ENCODE measurements around the gene FAM163B.

Gene FAM163B

GRCh38 chr9:133543772-133544467, 65.3 kb downstream of the FAM163B start:
- no peak for DNase-seq (ENCODE audit: low spot score)

DNA sequence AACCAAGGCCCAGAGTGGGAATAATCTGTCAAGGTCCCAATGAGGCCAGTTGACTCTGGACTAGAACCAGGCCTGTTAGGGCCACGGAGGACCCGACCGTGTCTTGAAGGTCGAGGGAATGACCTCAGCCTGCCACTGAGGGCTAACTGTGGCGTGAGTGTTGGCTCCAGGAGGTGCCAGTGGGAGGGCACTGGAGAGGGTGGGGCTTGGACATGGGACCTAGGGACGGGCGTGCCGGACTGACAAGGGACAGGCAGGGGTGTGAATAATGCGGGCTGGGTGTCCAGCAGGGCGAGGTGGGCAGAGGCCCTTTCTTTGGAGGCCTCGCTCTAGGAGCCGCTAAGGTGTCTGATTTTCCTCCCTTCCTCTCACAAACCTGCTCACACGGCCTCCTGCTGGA, 67.2 kb downstream of the FAM163B start:
- DNase-seq (ENCODE audit: low spot score) = no peak

GRCh38 chr9:133540698-133541025, 68.5 kb downstream of the FAM163B start:
- no peak for DNase-seq (ENCODE audit: low spot score)

- DNase-seq (ENCODE audit: low spot score) = no peak
These were observed 69.0 kb downstream of the FAM163B start for GRCh38 chr9:133539991-133540697.

DNA sequence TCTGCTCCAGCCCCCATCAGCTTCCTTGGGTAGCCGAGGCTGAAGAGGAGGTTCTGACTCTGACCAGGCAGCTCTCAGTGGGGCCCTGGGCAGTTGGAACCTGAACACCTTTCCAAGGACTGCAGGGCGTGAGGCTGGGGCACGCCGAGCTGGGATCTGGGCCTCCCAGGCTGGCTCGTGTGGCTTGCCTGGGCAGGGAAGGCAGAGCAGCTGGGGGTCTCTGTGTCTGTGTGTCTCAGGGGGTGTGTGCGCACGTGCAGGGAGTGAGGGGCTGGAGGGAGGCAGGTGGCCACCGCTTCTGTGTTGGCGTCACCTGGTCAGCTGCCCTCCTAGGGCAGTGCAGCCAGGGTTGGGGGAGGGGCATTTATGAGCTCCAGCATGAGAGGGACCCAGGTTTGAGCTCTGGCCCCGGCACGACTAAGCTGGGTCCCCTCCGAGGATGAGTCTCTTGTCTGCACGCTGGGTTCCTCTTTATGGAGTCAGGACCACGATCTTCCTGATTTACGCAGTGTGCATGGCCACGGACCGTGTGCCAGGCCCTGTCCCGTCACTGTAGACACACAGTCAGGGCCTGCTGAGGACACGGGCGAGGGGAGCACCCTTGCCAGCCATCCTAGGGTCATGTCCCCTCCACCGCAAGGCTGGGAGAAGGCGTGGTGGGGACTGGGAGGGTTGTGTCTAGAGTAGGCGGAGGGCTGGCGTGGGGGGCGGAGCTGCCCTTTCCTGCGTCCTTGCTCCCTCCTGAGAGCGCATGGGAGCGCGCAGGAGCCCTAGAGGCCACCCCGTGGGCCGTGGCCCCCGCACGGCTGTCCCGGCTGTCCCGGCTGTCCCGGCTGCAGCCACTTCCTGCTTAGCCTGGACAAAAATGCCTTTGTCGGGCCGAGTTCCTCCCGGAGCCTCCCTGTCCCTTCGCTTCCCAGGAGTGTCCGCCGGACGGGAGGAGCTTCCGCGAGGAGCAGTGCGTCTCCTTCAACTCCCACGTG, 70.0 kb downstream of the FAM163B start:
- DNase-seq (ENCODE audit: low spot score) = no peak

DNA sequence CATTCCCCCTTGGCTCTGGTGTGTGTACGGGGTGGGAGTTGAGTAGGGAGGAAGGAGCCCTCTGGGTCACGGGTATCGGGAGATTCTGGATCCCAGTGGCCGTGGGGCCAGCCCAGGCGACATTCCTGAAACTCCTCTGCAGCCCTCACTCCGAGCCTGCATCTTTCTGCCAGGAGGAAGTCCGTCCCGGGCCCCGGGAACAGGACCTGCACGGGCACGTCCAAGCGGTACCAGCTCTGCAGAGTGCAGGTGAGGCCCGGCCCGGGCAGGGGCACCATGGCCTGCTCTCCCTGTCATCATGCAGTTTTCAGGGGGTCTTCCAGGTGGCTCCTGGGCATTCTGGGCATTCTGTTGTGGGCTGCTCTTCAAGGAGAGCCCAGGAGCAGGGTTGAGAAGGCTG, 71.0 kb downstream of the FAM163B start:
- no peak for DNase-seq (ENCODE audit: low spot score)

DNA sequence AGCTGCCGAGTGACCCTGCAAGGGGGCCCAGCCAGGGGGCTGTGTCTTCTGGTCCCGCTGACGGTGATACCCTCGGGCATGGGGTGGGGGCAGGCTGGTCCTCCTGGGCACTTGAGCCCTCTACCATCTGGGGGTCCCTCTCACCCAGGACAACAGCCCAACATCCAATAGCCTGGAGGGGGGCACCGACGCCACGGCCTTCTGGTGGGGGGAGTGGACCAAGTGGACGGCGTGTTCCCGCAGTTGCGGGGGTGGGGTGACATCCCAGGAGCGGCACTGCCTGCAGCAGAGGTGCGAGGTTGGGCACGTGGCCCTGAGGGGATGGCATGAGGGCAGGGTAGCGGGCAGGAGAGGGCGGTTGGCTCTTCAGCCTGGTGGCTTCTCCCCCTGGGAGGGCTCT, 71.9 kb downstream of the FAM163B start:
- DNase-seq (ENCODE audit: low spot score) = no peak

GRCh38 chr9:133536536-133536935, 72.7 kb downstream of the FAM163B start:
- no peak for DNase-seq (ENCODE audit: low spot score)

DNA sequence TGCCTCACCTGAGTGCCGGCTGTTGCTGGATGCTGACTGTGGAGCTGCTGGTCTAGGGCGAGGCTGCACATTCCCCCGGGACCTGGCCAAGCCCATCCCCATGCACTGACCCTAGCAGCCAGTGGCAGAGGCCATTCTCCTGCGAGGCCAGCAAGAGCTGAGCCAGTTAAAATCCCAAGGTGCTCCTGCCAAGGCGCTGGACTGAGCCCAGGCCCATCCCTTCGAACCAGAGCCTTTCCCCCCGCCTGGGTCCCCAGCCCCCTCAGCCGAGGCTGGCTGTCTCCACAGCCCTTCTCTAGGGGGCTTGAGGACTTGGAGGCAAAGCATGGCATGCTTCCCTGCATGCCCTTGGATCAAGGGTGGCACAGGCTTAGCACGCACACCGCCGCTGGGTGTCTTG, 73.1 kb downstream of the FAM163B start:
- DNase-seq (ENCODE audit: low spot score) = no peak

- DNase-seq (ENCODE audit: low spot score) = no peak
These were observed 73.8 kb downstream of the FAM163B start for GRCh38 chr9:133535306-133535877.

DNA sequence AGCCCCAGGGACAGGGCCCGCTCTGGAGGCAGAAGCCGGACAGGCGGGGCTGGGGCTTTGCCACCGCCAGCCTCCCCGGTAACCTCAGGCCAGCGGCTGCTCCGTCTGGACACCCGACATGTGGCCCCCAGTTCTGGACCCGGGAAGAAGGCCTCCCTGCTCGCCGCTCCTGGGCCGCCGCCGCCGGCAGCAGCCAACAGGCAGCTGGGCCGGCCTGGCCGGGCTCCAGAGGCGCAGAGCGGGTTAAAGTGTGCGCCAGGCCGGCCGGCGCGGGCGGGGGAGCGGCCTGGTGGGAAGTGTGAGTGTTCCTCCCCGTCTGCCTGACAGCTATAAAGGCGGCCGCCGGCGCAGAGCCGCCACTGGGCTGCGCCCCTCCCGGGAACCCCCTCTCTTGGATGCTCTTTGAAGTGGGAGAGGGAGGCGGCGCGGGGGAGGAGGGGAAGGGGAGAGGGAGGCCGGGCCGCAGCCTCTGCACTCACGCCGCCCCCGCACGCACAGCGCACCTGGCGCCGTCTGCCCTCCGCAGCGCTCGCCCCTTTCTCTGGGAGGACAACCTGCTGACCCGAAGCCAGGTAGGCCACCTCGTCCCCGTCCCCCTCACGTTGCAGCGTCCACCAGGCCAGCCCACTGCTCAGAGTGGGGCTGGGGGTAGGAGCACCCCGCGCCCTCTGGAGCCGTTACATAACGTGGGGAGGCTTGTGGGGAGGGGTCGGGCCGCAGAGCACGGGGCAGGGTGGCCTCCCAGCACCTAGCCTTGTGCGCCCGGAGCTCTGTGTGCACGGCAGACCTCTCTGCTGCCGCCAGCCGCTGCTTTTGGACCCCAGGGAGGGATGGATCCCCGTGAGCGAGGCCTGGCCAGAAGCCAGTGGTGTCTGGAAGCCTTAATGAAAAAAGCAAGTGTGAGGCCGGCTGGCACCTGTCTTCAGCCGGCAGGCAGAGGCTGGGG, 74.6 kb downstream of the FAM163B start, which contains the start of gene ADAMTSL2:
Gene ADAMTSL2, plus strand, starts transcription at position 359 of the 946 bp plus-strand sequence. CDS start 2,009 bp downstream, outside the sequence.
- no peak for DNase-seq (ENCODE audit: low spot score)

DNA sequence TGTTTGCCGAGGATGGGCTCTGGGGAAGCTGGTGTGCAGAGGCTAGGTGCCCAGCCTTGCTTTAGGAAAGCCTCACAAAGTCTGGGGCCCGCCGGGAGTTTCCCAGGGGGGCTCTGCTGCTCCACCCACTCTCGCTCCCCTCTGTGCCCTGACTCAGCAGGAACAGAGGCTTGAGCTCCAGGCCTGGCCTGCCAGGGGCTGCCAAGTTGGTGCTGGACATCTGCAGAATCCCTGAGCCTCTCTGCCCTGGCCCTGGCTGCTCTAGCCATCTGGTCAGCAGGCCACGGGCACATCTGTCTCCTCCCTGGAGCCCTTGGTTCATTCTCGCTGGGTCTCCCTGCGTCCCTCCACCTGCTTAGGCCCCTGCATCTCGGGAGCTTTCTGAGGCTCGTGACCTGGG, 75.3 kb downstream of the FAM163B start:
- DNase-seq (ENCODE audit: low spot score) = no peak

GRCh38 chr9:133532937-133533668, 76.1 kb downstream of the FAM163B start:
- peak; percentile 44 for DNase-seq (ENCODE audit: low spot score)

- DNase-seq (ENCODE audit: low spot score) = no peak
These were observed 77.9 kb downstream of the FAM163B start for GRCh38 chr9:133531293-133531692.

DNA sequence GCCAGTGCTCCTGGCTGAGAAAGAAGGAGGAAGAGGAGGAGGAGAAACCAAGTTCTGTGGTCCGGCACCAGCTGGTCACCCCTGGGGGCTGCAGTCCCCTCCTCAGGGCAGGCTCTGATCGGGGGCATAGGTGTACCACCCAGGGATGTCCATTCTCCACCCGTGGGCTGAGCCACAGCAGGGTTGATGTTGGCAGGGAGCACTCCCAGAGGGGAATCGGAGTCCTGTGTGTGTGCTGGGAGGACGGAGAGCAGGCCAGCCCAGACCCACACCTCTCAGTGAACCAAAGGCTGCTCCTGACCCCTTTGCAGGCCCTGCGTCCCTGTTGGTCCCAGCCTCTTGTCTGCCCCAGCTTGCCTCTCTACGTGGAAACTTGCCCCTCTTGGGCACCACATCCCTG, 79.3 kb downstream of the FAM163B start:
- DNase-seq (ENCODE audit: low spot score) = no peak

DNA sequence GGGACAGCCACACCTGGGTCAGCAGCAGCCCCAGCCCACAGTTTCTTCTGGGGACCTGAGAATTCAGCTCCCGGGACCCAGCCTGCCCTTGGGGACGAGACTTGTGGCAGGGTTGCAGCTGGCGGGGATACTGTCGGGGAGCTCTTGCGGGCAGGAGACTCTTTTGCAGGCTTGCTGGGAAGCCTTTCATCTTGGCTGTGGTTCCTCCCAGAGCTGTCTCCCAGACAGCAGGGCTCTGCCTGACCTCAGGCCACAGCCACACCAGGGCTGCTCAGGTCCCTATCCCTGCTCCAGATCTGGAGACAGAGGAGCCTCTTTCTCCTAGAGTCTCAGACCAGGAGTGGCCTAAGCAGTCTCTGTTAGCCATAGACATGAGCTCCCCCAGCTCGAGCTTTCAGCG, 79.7 kb downstream of the FAM163B start:
- DNase-seq (ENCODE audit: low spot score) = no peak

GRCh38 chr9:133528876-133529241, 80.3 kb downstream of the FAM163B start:
- DNase-seq (ENCODE audit: low spot score) = no peak

DNA sequence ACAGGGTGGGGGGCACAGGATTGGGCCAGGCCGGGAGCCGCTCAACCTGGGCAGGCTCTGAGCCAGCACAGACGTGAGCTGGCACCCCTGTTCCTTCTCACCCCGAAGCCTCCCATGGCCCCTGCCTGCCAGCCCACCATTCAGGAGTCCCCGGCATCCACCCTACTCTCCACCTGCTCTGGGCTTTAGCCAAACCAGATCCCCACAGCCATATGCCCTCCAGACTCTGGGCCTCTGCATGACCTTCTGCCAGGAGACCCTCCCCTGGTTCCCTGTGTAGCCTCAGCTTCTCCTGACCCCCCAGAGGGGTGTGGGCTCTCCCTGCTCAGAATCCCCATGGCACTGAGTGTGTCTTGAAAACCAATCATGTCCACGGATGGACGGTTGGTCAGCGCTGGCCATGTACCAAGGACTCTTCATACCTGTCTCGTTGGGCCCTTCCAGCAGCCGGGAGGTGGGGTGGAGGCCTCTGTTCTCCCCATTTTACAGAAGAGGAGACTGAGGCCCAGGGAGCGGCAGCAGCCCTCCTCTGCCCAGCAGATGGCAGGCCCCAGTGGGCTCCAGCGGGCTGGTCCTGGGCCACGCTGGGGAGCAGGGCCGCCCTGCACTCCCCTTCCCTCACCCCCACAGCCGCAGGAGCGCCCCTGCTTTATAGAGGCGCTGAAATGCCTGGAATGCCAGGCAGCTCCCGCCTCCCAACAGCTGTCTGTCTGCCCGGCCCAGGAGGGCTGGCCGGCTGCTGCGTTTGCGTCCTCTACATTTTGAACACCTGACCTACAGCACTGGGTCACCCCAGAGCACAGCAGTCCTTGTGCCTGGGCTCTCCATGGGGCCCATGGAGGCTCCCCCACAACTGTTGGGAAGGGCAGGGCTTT, 81.0 kb downstream of the FAM163B start:
- DNase-seq (ENCODE audit: low spot score) = no peak

DNA sequence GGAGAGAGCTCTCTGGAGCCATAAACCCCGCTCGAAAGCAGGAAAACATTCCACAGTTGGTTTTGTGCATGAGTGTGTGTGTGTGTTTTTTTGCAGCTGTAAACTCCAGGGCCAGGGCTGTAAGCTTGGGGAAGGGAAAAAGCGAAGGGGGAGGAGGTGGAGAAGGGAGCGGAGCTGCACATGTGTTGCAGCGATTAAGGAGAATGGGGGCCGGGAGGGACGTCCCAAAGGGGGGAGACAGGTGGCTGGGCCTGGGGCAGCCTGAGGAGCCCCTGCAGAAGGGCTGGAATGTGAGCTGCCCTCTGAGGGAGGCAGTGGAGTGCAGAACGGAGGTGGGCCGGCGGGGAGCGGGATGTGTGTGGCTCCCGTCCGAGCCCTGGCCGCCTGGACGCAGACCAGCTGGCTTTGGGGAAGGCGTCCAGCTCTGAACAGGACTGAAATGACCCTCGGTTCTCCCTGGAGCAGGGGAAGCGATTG, 81.7 kb downstream of the FAM163B start:
- DNase-seq (ENCODE audit: low spot score) = no peak

Data from RKO (cell line).